Right renal pelvis (tissue), 4 donors: ENCODE data around the gene RELN. TPM values are rescaled to one million over a fixed set of nuclear protein-coding genes. Genes with fewer than 3 reads are reported as not detected.

ENCODE experiments used
- DNase-seq, 4 donors: peaks; one replicate each; pipeline ENCODE4 v3.0.0-alpha.2; 2013; ENCODE audit warnings: low read depth in 4 of 4, low spot score in 3 of 4, missing footprints in 1 of 4
- polyA plus RNA-seq, 4 donors: library from polyadenylated mRNA; unstranded; fragments of 120-200 nt; gene quantifications; one replicate each; pipeline ENCODE4 v1.2.1, GENCODE V29; 2013; ENCODE audit not compliant: insufficient read length in 4 of 4

The RELN gene
- polyA plus RNA-seq, 4 donors, result 12.9 to 24.5 (median 18.7) TPM

GRCh38 chr7:103735377-103735776, 254.1 kb downstream of the RELN start:
- no peak for DNase-seq

- DNase-seq, result no peak
Measured at GRCh38 chr7:103731169-103731568, 258.3 kb downstream of the RELN start.

GRCh38 chr7:103729026-103729425, 260.4 kb downstream of the RELN start:
- DNase-seq, result no peak

GRCh38 chr7:103727982-103728610, 261.4 kb downstream of the RELN start:
- DNase-seq, result no peak

- DNase-seq, result no peak
Measured at GRCh38 chr7:103719070-103719469, 270.4 kb downstream of the RELN start.

GRCh38 chr7:103718482-103719061, 270.9 kb downstream of the RELN start:
- DNase-seq, result no peak

GRCh38 chr7:103717574-103717973, 271.9 kb downstream of the RELN start:
- no peak for DNase-seq

- DNase-seq, result no peak
Measured at GRCh38 chr7:103715376-103716120, 273.9 kb downstream of the RELN start.

GRCh38 chr7:103714376-103714927, 275.0 kb downstream of the RELN start:
- DNase-seq, result no peak

- DNase-seq, result no peak
Measured at GRCh38 chr7:103712991-103713778, 276.3 kb downstream of the RELN start.

GRCh38 chr7:103711413-103711812, 278.0 kb downstream of the RELN start:
- DNase-seq, result no peak

- DNase-seq, result no peak
Measured at GRCh38 chr7:103710247-103710646, 279.2 kb downstream of the RELN start.

- no peak for DNase-seq
Measured at GRCh38 chr7:103706805-103707204, 282.7 kb downstream of the RELN start.

- no peak for DNase-seq
Measured at GRCh38 chr7:103705542-103705941, 283.9 kb downstream of the RELN start.

GRCh38 chr7:103704701-103705100, 284.8 kb downstream of the RELN start:
- no peak for DNase-seq

- DNase-seq, result no peak
Measured at GRCh38 chr7:103702982-103703381, 286.5 kb downstream of the RELN start.

GRCh38 chr7:103702454-103702853, 287.0 kb downstream of the RELN start:
- no peak for DNase-seq

- DNase-seq, result no peak
Measured at GRCh38 chr7:103699032-103699431, 290.4 kb downstream of the RELN start.

GRCh38 chr7:103698064-103698463, 291.4 kb downstream of the RELN start:
- no peak for DNase-seq

- no peak for DNase-seq
Measured at GRCh38 chr7:103695521-103695920, 293.9 kb downstream of the RELN start.

GRCh38 chr7:103694304-103694703, 295.2 kb downstream of the RELN start:
- no peak for DNase-seq
